Activated CD4-positive, alpha-beta T cell treated with anti-CD3 and anti-CD28 coated beads for 1 hour (primary cell): ENCODE measurements around the gene NUDT21.
"Not testable (repeated sequence)": the region's sequence is repeated elsewhere in the genome, so short reads cannot be mapped to it uniquely, and the experiment has no call there.

Source experiments
- DNase-seq: peaks from one replicate; pipeline ENCODE4 v3.0.0-alpha.2; 2020

NUDT21 gene

DNA sequence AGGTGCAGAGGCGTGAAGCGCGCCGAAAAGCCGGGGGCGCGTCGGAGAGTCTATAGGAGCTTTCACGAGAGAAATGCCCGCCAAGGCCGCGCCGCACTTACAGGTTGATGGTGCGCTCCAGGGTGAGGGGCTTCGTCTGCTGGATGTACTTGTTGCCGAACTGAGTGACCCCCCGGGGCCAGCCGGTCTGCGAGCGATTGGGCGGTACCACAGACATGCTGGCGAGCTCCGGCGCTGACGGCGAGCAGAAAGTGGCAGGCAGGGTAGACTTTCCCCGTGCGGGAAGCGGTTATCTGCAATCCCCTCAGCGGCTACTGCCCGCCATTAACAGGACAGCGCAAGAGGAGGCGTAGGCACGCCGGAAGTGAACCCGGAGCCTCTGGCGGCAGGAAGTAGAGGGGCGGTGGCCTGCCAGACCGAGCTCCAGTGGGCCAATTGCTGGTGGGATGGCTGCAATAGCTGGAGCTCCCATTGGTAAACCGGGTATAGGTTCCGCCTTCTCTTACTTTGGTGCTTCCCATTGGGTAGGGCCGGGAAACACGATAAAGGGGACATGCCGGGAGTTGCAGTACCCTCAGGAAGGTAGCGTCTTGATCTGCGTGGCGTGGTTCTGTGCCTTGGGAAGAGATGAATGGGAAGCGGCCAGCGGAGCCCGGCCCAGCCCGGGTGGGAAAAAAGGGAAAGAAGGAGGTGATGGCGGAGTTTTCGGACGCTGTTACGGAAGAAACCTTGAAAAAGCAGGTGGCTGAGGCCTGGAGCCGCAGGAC is at the start of gene NUDT21, which contains the start of gene OGFOD1:
NUDT21 (minus strand) TSS at position 347 of the 767 bp plus-strand sequence; CDS start at position 217, 130 bp downstream.
OGFOD1 (plus strand) TSS at position 569 of the 767 bp plus-strand sequence; CDS start at position 628, 59 bp downstream.
- peak; percentile 86 for DNase-seq

DNA sequence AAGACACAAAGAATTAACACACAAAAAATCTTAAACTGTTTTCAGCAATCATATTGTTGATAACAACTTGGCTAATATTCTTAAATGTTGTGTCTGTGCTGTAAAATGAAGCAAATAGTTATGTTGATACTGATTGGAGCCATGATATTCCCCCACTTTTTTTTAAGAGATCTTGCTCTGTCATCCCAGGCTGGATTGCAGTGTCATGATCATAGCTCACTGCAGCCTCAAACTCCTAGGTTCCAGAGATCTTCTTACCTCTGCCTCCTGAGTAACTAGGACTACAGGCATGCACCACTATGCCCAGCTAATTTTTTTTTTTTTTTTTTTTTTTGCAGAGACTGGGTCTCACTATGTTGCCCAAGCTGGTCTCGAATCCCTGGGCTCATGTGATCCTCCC is 42.7 kb upstream of the NUDT21 start:
- no peak for DNase-seq

DNA sequence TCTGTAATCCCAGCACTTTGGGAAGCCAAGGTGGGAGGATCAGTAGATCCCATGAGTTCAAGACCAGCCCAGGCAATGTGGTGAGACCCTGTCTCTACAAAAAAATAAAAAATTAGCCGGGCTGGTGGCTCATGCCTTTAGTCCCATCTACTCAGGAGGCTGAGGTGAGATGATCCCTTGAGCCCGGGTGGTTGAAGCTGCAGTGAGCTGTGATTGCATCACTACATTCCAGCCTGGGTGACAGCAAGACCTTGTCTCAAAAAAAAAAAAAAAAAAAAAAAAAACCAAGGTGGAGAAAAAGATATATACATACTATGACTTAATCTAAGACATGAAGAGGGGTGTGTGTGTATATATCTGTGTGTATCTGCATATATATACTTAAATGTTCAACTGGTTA is 42.0 kb upstream of the NUDT21 start:
- DNase-seq, result no peak

DNA sequence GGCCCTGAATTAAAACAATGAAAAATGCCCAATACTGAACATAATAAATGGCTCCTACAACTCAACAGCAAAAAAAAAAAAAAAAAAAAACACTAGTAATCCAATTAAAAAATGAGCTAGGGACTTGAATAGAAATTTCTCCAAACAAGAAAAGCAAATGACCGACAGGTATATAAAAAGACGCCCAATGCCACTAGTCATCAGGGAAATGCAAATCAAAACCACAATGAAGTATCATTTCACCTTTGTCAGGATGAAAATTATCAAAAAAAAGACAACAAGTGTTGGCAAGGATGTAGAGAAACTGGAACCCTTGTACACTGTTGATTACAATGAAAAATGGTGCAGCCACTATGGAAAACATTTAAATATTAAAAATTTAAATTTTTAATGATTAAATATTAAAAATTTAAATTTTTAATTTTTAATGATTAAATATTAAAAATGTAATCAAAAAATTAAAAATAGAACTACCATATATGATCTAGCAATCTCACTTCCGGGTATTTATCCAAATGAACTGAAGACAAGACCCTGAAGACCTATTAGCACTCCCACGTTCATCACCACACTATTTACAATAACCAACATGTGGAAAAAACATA is 40.6 kb upstream of the NUDT21 start:
- no peak for DNase-seq

DNA sequence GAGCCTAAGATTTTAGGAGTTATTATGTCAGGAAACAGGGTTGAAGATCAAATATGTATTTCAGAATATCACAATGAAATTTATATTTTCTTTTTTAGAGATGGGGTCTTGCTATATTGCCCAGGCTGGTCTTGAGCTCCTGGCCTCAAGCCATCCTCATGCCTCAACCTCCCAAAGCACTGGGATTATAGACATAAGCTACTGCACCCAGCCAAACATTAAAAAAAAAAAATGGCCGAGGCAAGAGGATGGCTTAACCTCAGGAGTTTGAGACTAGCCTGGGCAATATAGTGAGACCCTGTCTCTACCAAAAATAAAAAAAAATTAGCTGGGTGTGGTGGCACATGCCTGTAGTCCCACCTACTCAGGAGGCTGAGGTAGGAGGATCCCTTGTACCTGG is 37.7 kb upstream of the NUDT21 start:
- not testable (repeated sequence) for DNase-seq

DNA sequence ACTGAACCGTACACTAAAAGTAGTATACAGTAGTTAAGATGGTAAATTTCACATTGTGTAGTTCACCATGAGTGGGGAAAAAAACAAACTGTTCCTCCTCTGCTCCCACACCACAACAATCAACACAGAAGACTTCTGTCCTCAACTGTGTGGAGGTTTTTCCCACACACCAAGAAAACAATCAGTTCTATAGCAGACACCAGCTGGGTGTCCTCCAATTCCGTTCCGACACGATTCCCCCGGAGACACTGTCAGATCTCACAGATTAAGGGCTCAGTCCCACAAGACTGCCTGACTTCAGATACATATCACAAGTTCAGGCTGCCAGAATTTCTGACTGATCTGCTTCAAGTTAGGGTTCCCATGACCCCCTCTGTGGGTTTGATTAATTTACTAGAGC is 36.9 kb upstream of the NUDT21 start:
- DNase-seq, result no peak

DNA sequence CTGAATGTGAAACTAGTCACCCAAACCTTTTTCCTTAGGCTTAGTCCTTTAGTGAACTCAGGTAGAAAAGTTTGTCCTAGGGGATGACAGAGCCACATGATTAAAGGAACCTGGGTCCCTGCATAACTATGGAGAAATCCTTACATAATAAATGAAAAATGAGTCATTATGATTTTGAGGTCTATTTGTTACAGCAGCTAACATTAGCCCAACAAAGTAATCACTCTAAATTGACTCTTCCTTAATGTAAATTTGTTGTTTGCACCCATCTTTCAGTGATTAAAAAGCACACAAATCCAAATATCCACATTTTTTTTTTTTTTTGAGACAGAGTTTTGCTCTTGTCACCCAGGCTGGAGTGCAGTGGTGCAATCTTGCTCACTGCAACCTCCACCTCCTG is 32.3 kb upstream of the NUDT21 start:
- DNase-seq, result no peak

DNA sequence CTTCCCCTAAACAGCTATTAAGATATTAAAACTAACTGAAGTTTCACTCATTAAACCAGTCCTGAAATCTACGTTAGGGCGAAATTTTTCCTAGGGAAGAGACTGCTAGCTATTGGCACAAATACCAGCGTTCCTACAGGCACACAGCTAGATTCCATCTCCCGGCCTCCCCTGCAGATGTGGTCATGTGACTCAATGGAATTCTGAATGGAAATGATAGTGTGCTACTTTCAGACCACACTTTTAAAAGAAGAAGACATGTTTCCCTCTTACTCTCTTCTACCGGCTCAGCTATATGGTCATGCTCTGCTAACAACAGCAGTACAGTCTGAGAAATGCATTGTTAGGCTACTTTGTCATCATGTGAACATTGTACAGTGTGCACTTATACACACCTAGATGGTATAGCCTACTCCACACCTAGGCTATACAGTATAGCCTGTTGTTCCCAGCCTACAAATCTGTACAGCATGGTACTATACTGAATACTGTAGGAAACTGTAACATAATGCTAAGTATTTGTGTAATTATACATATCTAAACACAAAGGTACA is 31.6 kb upstream of the NUDT21 start:
- no peak for DNase-seq

DNA sequence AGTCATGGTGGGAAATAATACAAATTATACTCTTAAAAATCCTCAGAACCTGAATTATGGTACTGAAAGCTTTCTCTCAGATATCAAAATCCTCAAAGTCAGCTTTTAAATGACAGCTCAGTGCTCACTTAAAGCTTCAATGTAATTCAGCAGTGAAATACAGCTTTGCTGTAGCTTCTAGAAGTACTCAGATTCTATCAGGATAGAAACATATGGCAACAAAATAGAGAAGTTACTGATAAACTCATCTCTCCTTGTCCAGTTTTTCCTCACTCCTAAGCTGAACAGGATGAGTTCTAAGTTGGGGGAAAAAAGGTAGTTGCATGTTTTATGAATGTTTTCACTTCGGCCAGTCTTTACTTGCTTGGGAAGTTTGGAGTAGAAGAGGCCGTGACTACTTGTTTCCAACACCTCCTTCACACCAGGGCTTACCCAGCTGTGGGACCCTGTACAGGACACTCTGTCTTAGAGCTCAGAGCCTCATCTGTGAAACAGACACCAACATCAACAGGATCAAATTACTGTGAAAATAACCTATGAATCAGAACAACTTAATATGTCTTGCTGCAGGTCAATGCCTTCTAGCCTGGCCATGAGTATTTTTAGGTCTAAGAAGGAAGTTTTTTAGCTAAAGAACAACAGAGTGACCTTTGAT is 30.5 kb upstream of the NUDT21 start:
- no peak for DNase-seq

DNA sequence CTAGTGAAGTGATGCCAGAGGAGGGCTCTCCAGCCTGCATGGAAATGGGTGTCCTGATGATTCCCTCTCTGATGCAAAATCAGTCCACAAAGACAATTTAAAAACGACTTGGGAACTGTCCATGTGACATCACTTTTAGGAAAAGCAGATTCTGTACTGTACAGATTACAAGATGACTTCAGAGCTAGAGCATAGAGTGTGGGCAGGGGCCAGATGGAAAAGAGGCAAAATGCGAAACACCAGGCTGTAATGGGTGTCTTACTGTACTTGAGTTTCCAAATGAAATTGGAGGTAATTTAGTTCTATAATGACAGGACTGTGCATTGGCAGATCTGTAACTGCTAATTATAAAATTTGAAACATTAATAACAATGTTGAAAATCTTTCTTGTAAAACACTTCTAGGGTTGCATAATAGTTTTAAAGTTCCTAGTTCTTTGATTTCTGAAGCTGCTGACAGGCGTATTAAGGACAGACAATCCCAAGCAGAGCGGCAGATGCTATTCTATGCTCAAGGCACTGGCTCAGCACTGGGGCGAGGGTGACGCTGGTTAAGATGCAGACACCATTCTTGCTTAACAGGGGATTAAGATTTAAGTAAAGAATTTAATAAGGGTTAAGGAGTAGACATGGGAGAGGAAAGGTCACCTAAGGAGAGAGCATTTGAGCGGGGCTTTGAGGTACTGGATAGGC is 29.8 kb upstream of the NUDT21 start:
- no peak for DNase-seq

DNA sequence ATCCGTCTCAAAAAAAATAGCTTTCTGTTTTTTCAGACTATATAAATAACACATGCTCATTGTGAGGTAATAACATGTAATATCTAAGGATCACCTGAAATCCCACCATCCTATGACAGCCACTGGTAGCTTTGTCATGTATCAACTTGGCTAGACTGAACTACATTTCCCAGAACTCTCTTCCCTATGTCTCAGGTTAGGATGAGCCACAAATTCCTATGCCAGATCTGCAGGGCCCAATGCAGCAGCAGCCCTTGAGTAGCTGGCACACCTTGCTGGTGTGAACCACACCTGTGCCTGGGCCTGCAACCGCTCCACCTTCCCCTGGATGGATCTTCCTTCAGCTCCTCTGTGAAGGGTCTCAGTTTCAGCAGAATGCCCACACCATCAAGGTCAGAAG is 28.3 kb upstream of the NUDT21 start:
- DNase-seq, result no peak

DNA sequence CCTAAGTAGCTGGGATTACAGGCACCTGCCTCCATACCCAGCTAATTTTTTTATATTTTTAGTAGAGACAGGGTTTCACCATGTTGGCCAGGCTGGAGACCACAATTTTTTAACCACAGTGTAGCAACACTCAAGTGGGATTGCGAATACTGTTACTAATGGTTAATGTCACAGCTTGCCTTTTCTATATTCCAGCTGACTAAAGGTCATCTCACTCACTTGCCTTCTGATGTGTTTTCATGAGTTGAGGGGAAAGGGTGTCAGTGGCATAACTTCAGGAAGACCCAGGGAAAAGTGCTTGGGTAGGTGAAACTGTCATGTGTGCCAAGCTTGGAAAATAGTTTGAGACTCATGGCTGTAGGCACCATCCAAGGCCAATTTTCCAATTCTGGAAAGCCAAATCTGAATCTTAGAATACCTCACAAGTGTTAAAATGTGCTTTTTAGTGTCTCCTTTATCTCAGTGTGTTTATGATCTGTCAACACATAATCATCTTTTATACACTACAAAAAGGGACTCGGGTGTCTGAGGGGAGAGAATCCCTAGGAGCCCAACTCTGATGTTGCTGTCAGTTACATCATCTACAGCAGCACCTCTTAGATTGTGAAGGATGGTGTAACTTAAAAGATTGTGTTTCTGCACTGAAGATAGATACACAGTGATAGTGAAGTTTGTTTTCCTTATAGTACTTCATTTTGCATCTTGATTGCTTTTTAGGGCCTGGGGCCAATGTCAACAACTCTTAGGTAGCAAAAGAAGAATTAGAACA is 27.3 kb upstream of the NUDT21 start:
- no peak for DNase-seq

DNA sequence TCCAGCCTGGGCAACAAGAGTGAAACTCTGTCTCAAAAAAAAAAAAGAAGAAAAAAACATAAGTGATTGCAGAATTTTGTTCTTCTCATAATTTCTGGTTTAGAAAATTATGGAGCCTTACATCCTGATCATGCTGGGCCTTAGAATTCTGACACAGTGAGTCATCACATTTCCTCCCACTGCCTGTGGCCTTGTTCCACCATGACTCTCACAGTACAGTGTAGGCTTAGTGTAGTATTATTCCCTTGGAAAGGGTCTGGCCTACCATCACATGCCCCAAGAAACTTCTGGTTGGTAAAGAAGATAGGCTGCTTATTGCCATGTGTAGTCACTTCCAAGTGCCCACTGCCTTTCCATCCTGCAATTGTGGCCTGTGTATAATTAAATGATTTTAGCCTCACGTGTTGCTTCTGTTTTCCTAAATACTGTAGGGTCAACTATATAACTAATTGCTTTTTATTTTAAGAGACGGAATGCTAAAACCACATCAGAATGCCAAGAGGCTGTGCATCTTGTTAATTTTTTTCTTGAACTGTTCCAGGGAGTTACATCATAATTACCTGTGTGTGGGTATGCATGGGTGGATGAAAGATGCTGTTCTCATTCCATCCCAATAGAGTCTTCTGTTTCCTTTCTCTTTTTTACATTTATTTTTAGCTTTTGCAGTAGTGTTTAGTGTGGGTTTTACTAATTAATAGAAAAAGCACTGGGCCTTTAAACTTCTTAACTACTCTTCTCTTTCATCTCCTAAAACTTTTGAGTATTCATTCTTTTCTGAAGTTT is 26.2 kb upstream of the NUDT21 start:
- no peak for DNase-seq

DNA sequence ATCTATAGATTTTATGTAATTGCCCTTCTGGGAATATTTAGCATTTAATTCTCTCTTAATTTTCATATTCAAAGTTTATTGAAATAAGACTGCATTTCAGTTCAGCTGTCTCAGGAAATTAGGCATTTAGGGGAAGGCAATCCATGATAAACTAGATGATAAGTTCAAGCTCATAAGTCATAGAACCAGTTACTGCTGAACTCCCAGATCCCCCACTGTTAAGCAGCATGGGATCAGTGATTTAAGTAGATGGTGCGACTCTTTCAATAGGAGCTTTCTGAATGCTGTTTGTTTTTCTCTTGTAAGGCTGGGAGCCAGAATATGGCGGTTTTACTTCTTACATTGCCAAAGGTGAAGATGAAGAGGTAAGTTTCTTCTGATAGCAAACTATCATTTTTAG is 24.1 kb upstream of the NUDT21 start:
- DNase-seq, result no peak

DNA sequence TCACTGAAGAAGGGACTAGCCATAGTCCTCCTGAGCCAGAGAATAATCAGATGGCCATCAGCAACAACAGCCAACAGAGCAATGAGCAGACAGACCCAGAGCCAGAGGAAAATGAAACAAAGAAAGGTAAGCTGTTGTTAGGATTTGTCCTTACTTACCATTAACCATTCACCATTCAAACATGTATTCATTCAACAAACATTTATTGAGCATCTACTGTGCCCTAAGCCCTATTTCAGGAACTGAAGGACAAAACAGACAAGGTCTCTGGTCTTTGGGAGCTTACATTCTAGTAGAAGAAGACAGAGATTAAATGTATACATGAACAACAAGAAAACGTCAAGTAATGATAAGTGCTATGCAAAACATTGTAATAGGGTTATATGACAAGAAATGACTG is 19.5 kb upstream of the NUDT21 start:
- DNase-seq, result no peak

DNA sequence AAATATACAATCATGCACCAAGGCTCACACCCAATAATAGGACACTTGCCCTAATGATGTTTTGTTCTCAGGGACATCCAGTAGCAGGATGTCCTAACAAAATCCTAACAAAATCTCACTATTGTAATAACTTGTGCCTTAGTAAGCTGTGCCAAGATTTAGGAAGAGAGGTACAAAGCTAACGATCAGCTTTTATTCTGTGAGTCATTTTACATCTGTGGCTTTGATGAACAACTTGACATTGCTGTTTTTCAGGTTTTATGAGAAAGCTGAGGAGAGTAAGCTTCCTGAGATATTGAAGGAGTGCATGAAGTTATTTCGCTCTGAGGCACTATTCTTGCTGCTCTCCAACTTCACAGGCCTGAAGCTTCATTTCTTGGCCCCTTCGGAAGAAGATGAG is 19.1 kb upstream of the NUDT21 start:
- no peak for DNase-seq

DNA sequence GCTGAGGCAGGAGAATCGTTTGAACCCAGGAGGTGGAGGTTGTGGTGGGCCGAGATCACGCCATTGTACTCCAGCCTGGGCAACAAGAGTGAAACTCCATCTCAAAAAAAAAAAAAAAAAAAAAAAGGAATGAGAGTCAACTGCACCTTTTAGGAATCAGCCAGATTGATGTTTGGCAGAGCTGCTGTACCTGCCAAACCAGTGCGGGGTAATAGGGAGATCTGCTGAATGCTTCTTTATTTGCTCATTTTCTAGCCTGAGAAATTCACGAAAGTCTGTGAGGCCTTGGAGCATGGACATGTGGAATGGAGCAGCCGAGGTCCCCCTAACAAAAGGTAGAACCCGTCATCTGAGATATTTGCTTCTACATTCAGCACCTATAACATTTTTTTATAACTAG is 18.6 kb upstream of the NUDT21 start:
- DNase-seq, result no peak

DNA sequence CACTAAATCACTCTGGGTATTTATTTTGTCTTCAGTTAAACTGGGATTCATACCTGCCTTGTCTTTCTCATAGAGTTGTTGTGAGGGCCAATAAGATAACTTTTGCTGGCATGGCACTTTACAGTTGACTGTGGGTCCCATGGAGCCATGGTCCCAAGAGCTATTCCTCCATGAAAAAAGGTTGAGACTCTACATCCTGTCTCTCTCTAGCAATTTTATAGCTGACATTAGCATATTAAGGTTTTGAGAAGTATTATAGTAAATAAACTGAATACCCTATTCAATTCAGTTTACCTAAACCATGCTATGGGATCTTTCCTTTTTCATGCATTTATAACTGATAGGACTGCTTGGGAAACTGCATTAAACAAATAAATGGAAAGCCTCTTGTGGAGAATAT is 17.7 kb upstream of the NUDT21 start:
- DNase-seq, result no peak

DNA sequence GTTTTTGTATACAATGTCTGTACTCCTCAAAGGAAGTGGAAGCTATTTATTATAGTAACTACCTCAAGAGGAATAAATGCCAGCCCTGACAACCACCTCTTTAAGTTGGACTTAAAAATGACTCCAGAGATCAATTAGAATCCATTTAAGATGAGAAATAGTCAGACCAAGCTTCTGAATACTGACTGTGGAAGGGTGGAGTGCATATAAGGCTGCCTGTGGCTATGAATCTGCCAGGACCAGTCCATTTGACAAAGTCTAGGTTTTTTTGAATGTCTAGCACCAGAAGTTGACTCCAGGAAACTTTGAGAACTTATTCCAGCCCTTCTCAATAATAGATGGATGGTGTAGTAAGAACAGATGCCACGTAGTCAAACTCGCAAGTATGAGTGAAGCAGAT is 15.2 kb upstream of the NUDT21 start:
- no peak for DNase-seq

DNA sequence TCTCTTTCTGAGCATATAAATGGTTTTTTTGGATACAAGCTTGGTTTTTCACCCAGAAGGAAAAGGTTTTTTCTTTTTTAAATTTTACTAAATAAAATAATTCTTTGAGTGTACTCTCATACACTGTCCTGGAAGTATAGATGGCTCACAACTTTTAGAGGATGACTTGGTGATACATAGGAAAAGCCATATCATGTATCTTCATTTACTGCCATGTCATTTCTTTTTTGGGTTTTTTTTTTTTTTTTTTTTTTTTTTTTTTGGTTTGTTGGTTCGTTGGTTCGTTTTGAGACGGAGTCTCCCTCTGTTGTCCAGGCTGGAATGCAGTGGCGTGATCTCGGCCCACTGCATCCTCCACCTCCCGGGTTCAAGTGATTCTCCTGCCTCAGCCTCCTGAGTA is 12.0 kb upstream of the NUDT21 start:
- DNase-seq, result no peak

DNA sequence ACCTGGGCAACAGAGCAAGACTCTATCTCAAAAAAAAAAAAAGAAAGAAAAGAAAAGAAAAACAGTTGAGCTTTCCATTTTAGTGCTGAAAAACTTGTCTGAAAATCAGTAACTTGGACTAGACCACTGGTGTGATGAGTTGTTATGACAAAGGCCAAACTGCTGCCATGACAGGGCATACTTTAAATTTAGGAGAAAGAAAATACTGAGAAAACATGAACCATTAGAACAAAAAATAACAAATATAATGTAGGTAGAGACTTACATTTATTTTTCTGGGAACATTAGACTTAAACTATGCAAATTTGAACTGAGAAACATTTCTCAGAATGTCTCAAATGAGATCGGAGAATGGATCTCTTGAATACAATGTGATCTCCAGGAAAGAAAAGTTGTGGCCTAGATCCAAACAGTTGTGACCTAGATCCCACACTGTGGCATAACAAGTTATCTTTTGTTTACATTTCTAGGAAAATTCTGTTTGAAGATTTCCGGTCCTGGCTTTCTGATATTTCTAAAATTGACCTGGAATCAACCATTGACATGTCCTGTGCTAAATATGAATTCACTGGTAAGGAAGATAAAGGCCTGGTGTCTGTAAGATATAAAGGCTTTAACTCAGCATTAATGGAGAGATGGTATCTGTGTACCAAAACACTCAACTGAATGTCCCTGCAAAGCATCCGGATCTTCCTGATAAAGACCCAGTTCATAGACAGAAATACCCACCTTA is 11.1 kb upstream of the NUDT21 start:
- DNase-seq, result no peak
